ENCODE results near the gene ZNF710. TPM values are rescaled to one million over a fixed set of nuclear protein-coding genes. Genes with fewer than 3 reads are reported as not detected.

The ZNF710 gene
- total RNA-seq, 1 experiment from 2014 or later: 40.7 TPM

DNA sequence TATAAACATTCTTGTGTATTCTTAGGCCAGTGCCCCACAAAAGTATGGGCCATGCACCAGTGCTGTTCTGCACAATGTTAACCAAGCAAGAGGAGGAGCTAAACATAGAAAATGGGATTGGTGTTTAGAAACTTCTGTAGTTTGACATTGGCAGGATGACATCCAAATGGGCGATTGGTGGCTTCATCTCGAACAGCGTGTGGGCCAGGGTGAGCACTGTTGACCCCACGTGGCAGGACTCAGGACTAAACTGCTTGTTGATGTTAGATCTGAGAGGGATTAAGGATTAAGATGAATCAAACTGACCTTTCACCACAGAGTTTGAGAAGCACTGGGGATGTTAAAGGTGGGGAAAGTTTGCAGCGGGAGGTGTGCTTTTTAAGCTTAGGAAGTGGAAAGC lies 31.9 kb downstream of the ZNF710 start:
- H3K4ac ChIP-seq (ENCODE audit: low read depth, low read length): no peak overlapping the region
- H4K91ac ChIP-seq (ENCODE audit: insufficient read length, low read depth, low read length): peak overlapping the region; percentile 78
- no peaks in the 10 kb centered on the region for H3K79me1 ChIP-seq (ENCODE audit: insufficient read depth, low read depth, low read length, poor library complexity, severe bottlenecking)
- no peak overlapping the region for H2BK5ac ChIP-seq (ENCODE audit: insufficient read length, low read length)
- H3K23me2 ChIP-seq (ENCODE audit: insufficient read length, low read depth, low read length, poor library complexity, severe bottlenecking): no peaks in the 10 kb centered on the region
- no peak for DNase-seq
- peaks cover 0 to 3% (median 2%) of the 10 kb centered on the region in 3 experiments; a peak in 3 of 7 replicates for H3K36me3 Mint-ChIP-seq (ENCODE audit: insufficient read depth in 1 of 3, low read depth in 3 of 3)
- H3K27me3 Mint-ChIP-seq (ENCODE audit: low read depth): no peaks in the 10 kb centered on the region; the same call in 1 of the 2 replicates
- no peaks in the 10 kb centered on the region; the same call in 1 of the 2 replicates for H3K27me3 ChIP-seq (ENCODE audit: insufficient read depth, low read length)
- H2BK15ac ChIP-seq (ENCODE audit: low read depth, low read length): no peak overlapping the region
- H3K4me1 Mint-ChIP-seq: peaks cover 41 to 51% of the 10 kb centered on the region in 2 experiments
- H3K18ac ChIP-seq (ENCODE audit: insufficient read length, low read depth, low read length): peak overlapping the region; percentile 17
- H3K9me3 ChIP-seq (ENCODE audit: control insufficient read depth, low read depth, low read length): no peaks in the 10 kb centered on the region
- H3K27ac Mint-ChIP-seq: no peak overlapping the region; a peak in 2 of 7 replicates
- H3K4me1 ChIP-seq (ENCODE audit: insufficient read depth, low read length): peaks cover 10% of the 10 kb centered on the region; the same call in 1 of the 2 replicates
- no peak overlapping the region for H2BK120ac ChIP-seq (ENCODE audit: low read depth, low read length, poor library complexity, severe bottlenecking)
- H4K8ac ChIP-seq (replicated peaks; ENCODE audit: insufficient read length, low read depth, low read length): no peak overlapping the region
- no peak overlapping the region for H3K23ac ChIP-seq (ENCODE audit: insufficient read length, low read depth, low read length)
- H3K9ac ChIP-seq (ENCODE audit: extremely low read depth, insufficient read length, low read length): no peak overlapping the region
- H2BK20ac ChIP-seq (ENCODE audit: low read depth, low read length, poor library complexity, severe bottlenecking): no peak overlapping the region
- no peak overlapping the region for H3K56ac ChIP-seq (ENCODE audit: insufficient read length, low read depth, low read length)
- H3T11ph ChIP-seq (ENCODE audit: low read length): no peak overlapping the region
- H4K20me1 ChIP-seq (ENCODE audit: control insufficient read depth, insufficient read depth, insufficient read length): peaks cover 4% of the 10 kb centered on the region
- no peak overlapping the region for H3K4me2 ChIP-seq (ENCODE audit: insufficient read depth, insufficient read length, low read length)
- no peak for TF ChIP-seq CTCF (conservative IDR thresholded peaks at IDR 0.05)
- no peak overlapping the region for H2AFZ ChIP-seq (ENCODE audit: low read length)
- H4K5ac ChIP-seq (ENCODE audit: insufficient read length, low read depth, low read length): no peak overlapping the region
- H3K9me3 Mint-ChIP-seq: no peaks in the 10 kb centered on the region
- WGBS (ENCODE audit: extremely low coverage, insufficient read length, low lambda C conversion rate): no CpG with 5 or more reads among the region's 5 CpGs
- H2AK5ac ChIP-seq (ENCODE audit: insufficient read length, low read length): no peak overlapping the region
- no peak overlapping the region for H3K27ac ChIP-seq (ENCODE audit: insufficient read length, low read depth, low read length)
- H2BK12ac ChIP-seq (ENCODE audit: insufficient read length, low read depth, low read length): no peak overlapping the region
- H3K14ac ChIP-seq (ENCODE audit: insufficient read depth, low read length): no peak overlapping the region; the same call in 1 of the 2 replicates
- H3K4me3 Mint-ChIP-seq: peak overlapping the region in 1 of 2 experiments; percentile 43; a peak in 1 of 5 replicates
- 0 out of 2 replicates have a peak, but pooled peaks cover 5% of the 10 kb centered on the region for H3K79me2 ChIP-seq (ENCODE audit: insufficient read depth, low read length)
